Omental fat pad (tissue), 4 donors: ENCODE measurements around the gene GLUD2. TPM values are rescaled to one million over a fixed set of nuclear protein-coding genes. Genes with fewer than 3 reads are reported as not detected.

Source experiments
- ATAC-seq: fragments of 150-250 bp; one replicate; pipeline ENCODE4 v1.9.1; 2016; ENCODE audit warnings: mild to moderate bottlenecking, moderate library complexity; ENCODE audit not compliant: low FRiP score
- DNase-seq: peaks from one replicate; pipeline ENCODE4 v3.0.0-alpha.2; 2019; ENCODE audit warnings: low spot score
- CTCF ChIP-seq, 3 donors: fragments of 450-650 bp; IDR thresholded peaks; one replicate each; pipeline ENCODE4 v1.5.1; 2016 to 2017; ENCODE audit warnings: antibody characterized with exemption in 3 of 3, mild to moderate bottlenecking in 3 of 3, moderate library complexity in 2 of 3
- total RNA-seq, 4 donors: library from RNA; depleted of rRNA; stranded (reverse); fragments of >200 nt; gene quantifications; one replicate each; pipeline ENCODE4 v1.1.0, GENCODE V29; 2016

The GLUD2 gene
- total RNA-seq, 4 donors from 2014 or later, result 4.0 to 9.8 (median 7.5) TPM

GRCh38 chrX:121013897-121014455 lies 33.4 kb upstream of the GLUD2 start:
- DNase-seq (no peak), ATAC-seq (no peak)
- no peak for TF ChIP-seq CTCF (IDR thresholded peaks at IDR 0.05)

GRCh38 chrX:121014826-121015225 lies 32.6 kb upstream of the GLUD2 start:
- DNase-seq (no peak), ATAC-seq (no peak)
- TF ChIP-seq CTCF (IDR thresholded peaks at IDR 0.05), result no peak

GRCh38 chrX:121028419-121028818 lies 19.0 kb upstream of the GLUD2 start:
- no peak for ATAC-seq
- no peak for TF ChIP-seq CTCF (IDR thresholded peaks at IDR 0.05)
- no peak for DNase-seq

- ATAC-seq (no peak), DNase-seq (no peak)
- no peak for TF ChIP-seq CTCF (IDR thresholded peaks at IDR 0.05)
Measured at GRCh38 chrX:121030083-121030482, 17.3 kb upstream of the GLUD2 start.

GRCh38 chrX:121032531-121032930 lies 14.9 kb upstream of the GLUD2 start:
- no peak for TF ChIP-seq CTCF (IDR thresholded peaks at IDR 0.05)
- ATAC-seq (no peak), DNase-seq (no peak)

- DNase-seq, result no peak
- TF ChIP-seq CTCF (IDR thresholded peaks at IDR 0.05), result no peak
- ATAC-seq, result no peak
Measured at GRCh38 chrX:121036137-121036536, 11.3 kb upstream of the GLUD2 start.

- no peak for TF ChIP-seq CTCF (IDR thresholded peaks at IDR 0.05)
Measured at GRCh38 chrX:121036951-121037350, 10.5 kb upstream of the GLUD2 start.

More at GRCh38 chrX:121036951-121037350, 10.5 kb upstream of the GLUD2 start:
- ATAC-seq, result no peak
- DNase-seq, result no peak
